ENCODE measurements around the gene EPN2. TPM values are rescaled to one million over a fixed set of nuclear protein-coding genes. Genes with fewer than 3 reads are reported as not detected.

The EPN2 gene
- total RNA-seq, 1 experiment from 2014 or later: 73.1 TPM

DNA sequence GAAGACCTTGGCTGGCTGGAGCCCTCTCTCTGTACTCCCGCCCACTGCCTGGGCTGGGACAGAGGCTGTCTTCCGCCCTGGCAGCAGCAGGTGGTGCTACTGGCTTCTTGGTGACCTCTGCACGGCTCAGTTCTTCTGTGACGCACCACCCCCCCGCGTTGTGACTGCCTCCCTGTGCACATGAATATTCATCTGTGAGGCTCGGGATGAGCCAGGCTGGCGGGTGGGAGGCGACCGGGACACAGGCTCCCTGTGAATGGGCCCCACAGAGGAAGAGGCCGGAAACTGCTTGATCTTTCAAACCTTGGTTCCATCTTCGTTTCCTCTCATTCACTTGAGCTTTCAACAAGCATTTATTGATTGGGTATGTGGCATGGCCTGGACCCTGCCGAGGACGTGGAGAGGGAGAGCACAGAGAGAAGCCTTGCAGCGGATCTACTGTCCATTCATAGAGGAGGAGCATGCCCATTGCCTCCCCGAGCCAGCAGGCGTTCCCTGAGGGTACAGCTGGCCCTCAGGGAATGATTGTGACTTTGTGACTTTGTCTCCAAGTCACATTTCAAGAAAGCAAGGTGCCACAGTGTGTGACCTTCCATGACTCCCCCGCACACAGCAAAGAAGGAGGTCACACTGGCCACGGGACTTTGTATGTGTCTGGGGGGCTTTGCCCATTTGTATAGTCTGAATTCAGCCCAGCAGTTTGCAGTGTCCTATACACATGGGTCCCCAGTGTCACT is 80.4 kb downstream of the EPN2 start:
- peak overlapping the region; percentile 58 for H3K4me2 ChIP-seq (ENCODE audit: low read length)
- ChIA-PET CTCF (interaction anchor here (0.7 to 1.1 kb wide), 2 partner anchors 20 to 339 kb away, joined by 3 to 4 read pairs; no protein-coding TSS in a partner anchor), POLR2A (interaction anchor here (0.7 kb wide), 1 partner anchor 21 kb away, joined by 4 read pairs; no protein-coding TSS in a partner anchor), RAD21 (ENCODE audit: low non-redundant PET in 1 of 2, low total read pairs in 2 of 2, uncharacterized antibody in 2 of 2, unreplicated experiment in 2 of 2) (no interaction called here)
- H3K79me2 ChIP-seq (ENCODE audit: insufficient read depth, low read length): no peaks in the 10 kb centered on the region
- ATAC-seq (peak; percentile 99), DNase-seq (ENCODE audit: low read depth, low spot score) (peak; percentile 57)
- H3K36me3 ChIP-seq (ENCODE audit: control insufficient read depth in 1 of 2, insufficient read depth in 2 of 2, low read length in 2 of 2): peaks cover 2 to 11% of the 10 kb centered on the region in 2 experiments; a peak in 1 of 4 replicates
- no peaks in the 10 kb centered on the region for H3K9me3 ChIP-seq (ENCODE audit: control insufficient read depth in 1 of 2, insufficient read depth in 1 of 2, low read depth in 1 of 2, low read length in 2 of 2)
- BruUV-seq (replicated peaks): no TSS peak
- peak overlapping the region; percentile 41 for H3K27ac ChIP-seq (ENCODE audit: low read depth, low read length)
- H2AFZ ChIP-seq (ENCODE audit: low read depth, low read length, poor library complexity, severe bottlenecking): no peak overlapping the region
- H3K27me3 ChIP-seq (ENCODE audit: insufficient read depth, low read length): no peaks in the 10 kb centered on the region
- no peaks in the 10 kb centered on the region for H3K9me2 ChIP-seq (ENCODE audit: insufficient read depth)
- no peaks in the 10 kb centered on the region for H4K20me1 ChIP-seq (ENCODE audit: insufficient read depth)
- peaks cover 13 to 28% of the 10 kb centered on the region in 2 experiments for H3K4me1 ChIP-seq (ENCODE audit: control insufficient read depth in 1 of 2, insufficient read depth in 2 of 2, low read length in 2 of 2)
- TF ChIP-seq, protein P1, sequence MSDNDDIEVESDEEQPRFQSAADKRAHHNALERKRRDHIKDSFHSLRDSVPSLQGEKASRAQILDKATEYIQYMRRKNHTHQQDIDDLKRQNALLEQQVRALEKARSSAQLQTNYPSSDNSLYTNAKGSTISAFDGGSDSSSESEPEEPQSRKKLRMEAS (IDR thresholded peaks at IDR 0.05): peak; percentile 48; the same call in 1 of the 2 replicates
- TF ChIP-seq RAD21 (IDR thresholded peaks at IDR 0.05; ENCODE audit: low read depth) (peak; percentile 69), POLR2A (IDR thresholded peaks at IDR 0.05; ENCODE audit: borderline replicate concordance, extremely low read depth, insufficient read depth, insufficient read length) (no peak), EGR1 (IDR thresholded peaks at IDR 0.05; ENCODE audit: low read depth) (0 out of 2 replicates have a peak, but pooled peaks have one; percentile 19), JUND (IDR thresholded peaks at IDR 0.05) (no peak), SP1 (IDR thresholded peaks at IDR 0.05; ENCODE audit: low read depth) (peak; percentile 38; the same call in 1 of the 2 replicates)
- TF ChIP-seq, protein P2, sequence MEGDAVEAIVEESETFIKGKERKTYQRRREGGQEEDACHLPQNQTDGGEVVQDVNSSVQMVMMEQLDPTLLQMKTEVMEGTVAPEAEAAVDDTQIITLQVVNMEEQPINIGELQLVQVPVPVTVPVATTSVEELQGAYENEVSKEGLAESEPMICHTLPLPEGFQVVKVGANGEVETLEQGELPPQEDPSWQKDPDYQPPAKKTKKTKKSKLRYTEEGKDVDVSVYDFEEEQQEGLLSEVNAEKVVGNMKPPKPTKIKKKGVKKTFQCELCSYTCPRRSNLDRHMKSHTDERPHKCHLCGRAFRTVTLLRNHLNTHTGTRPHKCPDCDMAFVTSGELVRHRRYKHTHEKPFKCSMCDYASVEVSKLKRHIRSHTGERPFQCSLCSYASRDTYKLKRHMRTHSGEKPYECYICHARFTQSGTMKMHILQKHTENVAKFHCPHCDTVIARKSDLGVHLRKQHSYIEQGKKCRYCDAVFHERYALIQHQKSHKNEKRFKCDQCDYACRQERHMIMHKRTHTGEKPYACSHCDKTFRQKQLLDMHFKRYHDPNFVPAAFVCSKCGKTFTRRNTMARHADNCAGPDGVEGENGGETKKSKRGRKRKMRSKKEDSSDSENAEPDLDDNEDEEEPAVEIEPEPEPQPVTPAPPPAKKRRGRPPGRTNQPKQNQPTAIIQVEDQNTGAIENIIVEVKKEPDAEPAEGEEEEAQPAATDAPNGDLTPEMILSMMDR (IDR thresholded peaks at IDR 0.05 in 2 of 3, conservative IDR thresholded peaks at IDR 0.05 in 1 of 3; ENCODE audit: borderline replicate concordance in 1 of 3, insufficient read depth in 1 of 3, low read depth in 2 of 3, low read length in 2 of 3): peak; percentile 17 to 49 (median 46); a peak in 5 of 6 replicates
- H3K9ac ChIP-seq (ENCODE audit: low read length): peak overlapping the region; percentile 21
- intact Hi-C loops (cut with micrococcal nuclease): no loop called here
- H3K4me3 ChIP-seq (replicated peaks in 1 of 2; ENCODE audit: low read depth in 1 of 2, low read length in 2 of 2): peak overlapping the region in 1 of 2 experiments; percentile 5; a peak in 1 of 4 replicates
